Spinal cord (tissue), 10 donors: ENCODE results near the gene RASGRF1. TPM values are rescaled to one million over a fixed set of nuclear protein-coding genes. Genes with fewer than 3 reads are reported as not detected.

Source experiments
- DNase-seq, 6 donors: peaks; one replicate each; pipeline versions ENCODE4 v3.0.0 to v3.0.0-alpha.2; 2013 to 2015; ENCODE audit warnings: low spot score in 6 of 6, low read depth in 4 of 6
- H3K27ac ChIP-seq: one replicate; pipeline ENCODE4 v1.5.1; 2013; ENCODE audit warnings: low read depth, low read length, control low read depth
- H3K27me3 ChIP-seq: one replicate; pipeline ENCODE4 v1.6.1; 2013; ENCODE audit warnings: low read length; ENCODE audit not compliant: control insufficient read depth, insufficient read depth
- H3K36me3 ChIP-seq: one replicate; pipeline ENCODE4 v1.6.1; 2013; ENCODE audit warnings: low read length; ENCODE audit not compliant: control insufficient read depth, insufficient read depth
- H3K4me1 ChIP-seq: one replicate; pipeline ENCODE4 v1.6.1; 2013; ENCODE audit warnings: low read length; ENCODE audit not compliant: control insufficient read depth, insufficient read depth
- H3K4me3 ChIP-seq: one replicate; pipeline ENCODE4 v1.5.1; 2013; ENCODE audit warnings: low read depth, low read length, control low read depth
- H3K9me3 ChIP-seq: one replicate; pipeline ENCODE4 v1.6.1; 2013; ENCODE audit warnings: low read length; ENCODE audit not compliant: control insufficient read depth, insufficient read depth
- WGBS: methylation state at CpG from one replicate; pipeline ENCODE4 v1.1.5; 2013; ENCODE audit warnings: missing lambda C conversion rate; ENCODE audit not compliant: insufficient coverage; 5-methylcytosine and 5-hydroxymethylcytosine counted together
- polyA plus RNA-seq, 2 donors: library from polyadenylated mRNA; unstranded; fragments of 120-200 nt; gene quantifications; one replicate each; pipeline ENCODE4 v1.2.1, GENCODE V29; 2013; ENCODE audit not compliant: insufficient read length in 2 of 2
- total RNA-seq, 2 donors: library from RNA; depleted of rRNA in 1 of 2; stranded (reverse); fragments of 120-200 nt in 1 of 2; fragments of >200 nt in 1 of 2; gene quantifications; one replicate each; pipeline versions ENCODE4 v1.2.3 to v1.2.4, GENCODE V29; 2013 to 2014
- donor health status: healthy.

Gene RASGRF1
- total and polyA plus RNA-seq, 4 donors, result 4.9 to 42.0 (median 28.1) TPM

- 97% methylated on average over 9 of the region's 16 CpGs for WGBS
- Histone ChIP-seq H3K36me3 (peaks cover 34% of the 10 kb centered on the region), H3K4me1 (no peaks in the 10 kb centered on the region), H3K27ac (no peak overlapping the region), H3K4me3 (no peak overlapping the region), H3K9me3 (no peaks in the 10 kb centered on the region), H3K27me3 (no peaks in the 10 kb centered on the region)
- no peak for DNase-seq
These were observed 84.5 kb downstream of the RASGRF1 start for GRCh38 chr15:79006071-79006470.

- Histone ChIP-seq H3K27me3 (no peaks in the 10 kb centered on the region), H3K27ac (no peak overlapping the region), H3K36me3 (peaks cover 43% of the 10 kb centered on the region), H3K9me3 (no peaks in the 10 kb centered on the region), H3K4me1 (no peaks in the 10 kb centered on the region), H3K4me3 (no peak overlapping the region)
- WGBS, result 71% methylated on average over 2 of the region's 6 CpGs
- DNase-seq, result no peak
These were observed 86.2 kb downstream of the RASGRF1 start for GRCh38 chr15:79004336-79004735.

DNA sequence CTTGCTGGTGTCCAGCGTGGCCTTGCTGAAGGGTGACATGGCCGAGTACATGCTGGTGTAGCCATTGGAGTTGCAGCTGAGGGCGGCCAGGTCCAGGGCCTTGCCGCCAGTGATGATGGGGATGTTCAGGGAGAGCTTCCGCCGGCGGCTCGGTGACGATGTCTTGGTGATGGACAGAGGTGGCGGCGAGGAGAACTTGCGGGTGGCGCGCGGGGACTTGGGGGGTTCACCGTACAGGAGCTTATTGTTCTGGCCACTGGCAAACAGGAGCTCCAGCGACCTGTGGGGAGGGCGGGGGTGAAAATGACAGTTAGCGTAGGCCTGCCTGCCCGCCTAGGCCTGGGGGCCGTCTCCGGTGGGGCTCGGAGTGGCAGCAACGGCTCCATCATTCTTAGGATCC lies 86.7 kb downstream of the RASGRF1 start:
- 87% methylated on average over 22 of the region's 24 CpGs for WGBS
- no peak for DNase-seq
- Histone ChIP-seq H3K9me3 (no peaks in the 10 kb centered on the region), H3K36me3 (peaks cover 47% of the 10 kb centered on the region), H3K4me1 (no peaks in the 10 kb centered on the region), H3K27me3 (no peaks in the 10 kb centered on the region), H3K4me3 (no peak overlapping the region), H3K27ac (no peak overlapping the region)

- no peak for DNase-seq
- 86% methylated on average over 9 of the region's 9 CpGs for WGBS
- H3K27me3 ChIP-seq, result no peaks in the 10 kb centered on the region
- no peak overlapping the region for H3K4me3 ChIP-seq
- no peaks in the 10 kb centered on the region for H3K9me3 ChIP-seq
- no peak overlapping the region for H3K27ac ChIP-seq
- no peaks in the 10 kb centered on the region for H3K4me1 ChIP-seq
- H3K36me3 ChIP-seq, result peaks cover 53% of the 10 kb centered on the region
These were observed 87.3 kb downstream of the RASGRF1 start for GRCh38 chr15:79003301-79003700.

DNA sequence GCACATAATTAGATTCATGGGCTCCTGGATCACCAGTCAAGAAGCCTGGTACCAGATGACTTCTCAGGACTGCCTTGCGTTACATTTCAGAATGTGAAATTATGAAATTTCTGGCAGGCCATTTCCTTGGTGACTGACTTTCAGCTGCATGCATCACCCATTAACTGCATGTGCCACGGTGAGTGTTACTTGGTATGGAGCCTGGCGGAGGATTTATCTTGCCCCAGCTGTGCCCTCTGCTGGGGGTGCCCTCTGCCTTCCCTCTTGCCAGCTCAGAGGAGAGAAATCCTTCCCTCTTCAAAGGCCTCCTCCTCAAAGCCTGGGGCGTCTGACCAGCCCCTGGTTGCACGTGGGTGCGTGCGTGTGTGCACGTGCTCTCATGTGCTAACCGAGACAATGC lies 88.0 kb downstream of the RASGRF1 start:
- H3K27me3 ChIP-seq, result no peaks in the 10 kb centered on the region
- H3K9me3 ChIP-seq, result no peaks in the 10 kb centered on the region
- no peak overlapping the region for H3K4me3 ChIP-seq
- 86% methylated on average over 8 of the region's 9 CpGs for WGBS
- DNase-seq, result no peak
- H3K4me1 ChIP-seq, result no peaks in the 10 kb centered on the region
- H3K36me3 ChIP-seq, result peaks cover 60% of the 10 kb centered on the region
- no peak overlapping the region for H3K27ac ChIP-seq

- H3K36me3 ChIP-seq, result peaks cover 64% of the 10 kb centered on the region
- WGBS, result 29% methylated on average over 9 of the region's 11 CpGs
- no peaks in the 10 kb centered on the region for H3K27me3 ChIP-seq
- no peak overlapping the region for H3K27ac ChIP-seq
- no peaks in the 10 kb centered on the region for H3K4me1 ChIP-seq
- H3K9me3 ChIP-seq, result no peaks in the 10 kb centered on the region
- no peak overlapping the region for H3K4me3 ChIP-seq
- no peak for DNase-seq
These were observed 90.9 kb downstream of the RASGRF1 start for GRCh38 chr15:78999636-79000035.

DNA sequence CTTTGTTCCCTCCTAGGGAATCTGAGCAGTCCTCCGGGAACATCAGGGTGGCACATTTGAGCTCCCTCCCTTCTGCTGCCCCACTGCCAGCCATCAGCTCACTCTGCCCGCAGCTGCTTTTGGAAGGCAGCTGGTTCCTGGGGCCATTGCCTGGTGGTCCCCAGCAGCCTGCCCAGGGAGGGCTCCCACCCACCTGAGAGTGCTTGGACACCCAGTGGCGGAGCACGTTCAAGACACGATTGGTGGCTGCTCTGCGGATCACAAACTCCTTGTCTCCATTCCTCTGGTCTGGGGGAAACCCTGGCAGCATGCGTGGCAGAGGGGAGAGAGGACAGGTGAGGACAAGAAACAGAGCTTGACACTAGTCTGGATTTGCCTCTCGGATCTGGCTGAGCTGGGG lies 92.1 kb downstream of the RASGRF1 start:
- Histone ChIP-seq H3K27ac (no peak overlapping the region), H3K27me3 (no peaks in the 10 kb centered on the region), H3K9me3 (no peaks in the 10 kb centered on the region), H3K36me3 (peaks cover 63% of the 10 kb centered on the region), H3K4me1 (peaks cover 9% of the 10 kb centered on the region), H3K4me3 (no peak overlapping the region)
- no peak for DNase-seq
- WGBS, result 82% methylated on average over 8 of the region's 8 CpGs

- Histone ChIP-seq H3K36me3 (peaks cover 63% of the 10 kb centered on the region), H3K9me3 (no peaks in the 10 kb centered on the region), H3K27ac (no peak overlapping the region), H3K4me1 (peaks cover 14% of the 10 kb centered on the region), H3K4me3 (no peak overlapping the region), H3K27me3 (no peaks in the 10 kb centered on the region)
- WGBS, result 92% methylated on average over 8 of the region's 8 CpGs
- no peak for DNase-seq
These were observed 92.5 kb downstream of the RASGRF1 start for GRCh38 chr15:78997981-78998499.

DNA sequence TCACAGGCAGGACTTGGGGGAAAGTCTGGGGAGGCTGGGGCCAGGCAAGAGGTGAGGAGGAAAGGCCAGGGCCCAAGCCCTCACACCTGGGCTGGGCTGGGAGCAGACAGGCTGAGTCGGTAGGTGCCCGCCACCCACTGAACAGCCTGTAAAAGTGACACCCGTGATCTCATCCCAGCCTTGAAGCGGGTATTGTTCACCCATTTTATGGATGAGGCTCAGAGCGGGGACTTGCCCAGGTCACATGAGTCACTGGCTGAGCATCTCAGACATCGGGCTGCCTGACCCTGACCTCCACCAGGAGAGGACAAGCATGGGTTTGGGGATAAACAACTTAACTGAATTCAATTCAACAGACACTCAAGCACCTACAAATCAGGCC lies 93.7 kb downstream of the RASGRF1 start:
- Histone ChIP-seq H3K9me3 (no peaks in the 10 kb centered on the region), H3K36me3 (peaks cover 69% of the 10 kb centered on the region), H3K27ac (no peak overlapping the region), H3K4me3 (no peak overlapping the region), H3K27me3 (no peaks in the 10 kb centered on the region), H3K4me1 (peaks cover 22% of the 10 kb centered on the region)
- no peak for DNase-seq
- 76% methylated on average over 5 of the region's 6 CpGs for WGBS

- H3K27ac ChIP-seq, result no peak overlapping the region
- WGBS, result 62% methylated on average over 20 of the region's 22 CpGs
These were observed 94.4 kb downstream of the RASGRF1 start for GRCh38 chr15:78995921-78996893.

More at GRCh38 chr15:78995921-78996893, 94.4 kb downstream of the RASGRF1 start:
- Histone ChIP-seq H3K9me3 (no peaks in the 10 kb centered on the region), H3K4me3 (no peak overlapping the region), H3K36me3 (peaks cover 71% of the 10 kb centered on the region), H3K27me3 (no peaks in the 10 kb centered on the region), H3K4me1 (peaks cover 23% of the 10 kb centered on the region)
- DNase-seq, result no peak
